PC-9 (cell line): ENCODE results near the gene ARHGEF28. TPM values are rescaled to one million over a fixed set of nuclear protein-coding genes. Genes with fewer than 3 reads are reported as not detected.

Source experiments
- BruUV-seq: library from RNA; stranded (reverse); fragments of 400-500 nt; replicated peaks from 2 replicates; lab custom pipeline; 2021; lab: Mats Ljungman, UMichigan
- CTCF ChIA-PET: fragments of 300-600 bp; sonication (Branson Sonifier 250); formaldehyde crosslinking; loops from one replicate; lab custom pipeline; 2022; ENCODE audit warnings: antibody characterized with exemption; lab: Charles Lee
- POLR2A ChIA-PET: fragments of 300-600 bp; sonication (Branson Sonifier 250); formaldehyde crosslinking; loops from one replicate; lab custom pipeline; 2022; ENCODE audit warnings: antibody characterized with exemption; ENCODE audit not compliant: unreplicated experiment; lab: Charles Lee
- DNase-seq, 2 experiments: peaks; one replicate each; pipeline versions ENCODE4 v3.0.0 to v3.0.0-alpha.2; 2015 to 2022; ENCODE audit warnings: mixed read lengths in 1 of 2
- H2AFZ ChIP-seq: fragments of 200-600 bp; sonication (generic); 2 replicates; pipeline ENCODE4 v1.8.1; 2017; ENCODE audit warnings: antibody characterized with exemption
- H3F3A ChIP-seq: fragments of 200-600 bp; sonication (generic); 2 replicates; pipeline ENCODE4 v1.8.1; 2017; ENCODE audit warnings: antibody characterized with exemption, mild to moderate bottlenecking, low read depth; ENCODE audit not compliant: insufficient read depth
- H3K27ac ChIP-seq: fragments of 200-600 bp; sonication (generic); 2 replicates; pipeline ENCODE4 v1.6.1; 2016; ENCODE audit warnings: mixed run types
- H3K27me3 ChIP-seq: fragments of 200-600 bp; sonication (generic); 2 replicates; pipeline ENCODE4 v1.6.1; 2016; ENCODE audit warnings: low read depth, mixed run types; ENCODE audit not compliant: insufficient read depth
- H3K36me3 ChIP-seq: fragments of 200-600 bp; sonication (generic); 2 replicates; pipeline ENCODE4 v1.6.1; 2016; ENCODE audit warnings: low read depth, mixed run types
- H3K4me1 ChIP-seq: fragments of 200-600 bp; sonication (generic); replicated peaks from 2 replicates; pipeline ENCODE4 v1.6.1; 2016; ENCODE audit warnings: mixed run types; ENCODE audit not compliant: insufficient read depth
- H3K4me2 ChIP-seq: fragments of 200-600 bp; sonication (generic); 2 replicates; pipeline ENCODE4 v1.6.1; 2017; ENCODE audit warnings: mixed run types
- H3K4me3 ChIP-seq: fragments of 200-600 bp; sonication (generic); 2 replicates; pipeline ENCODE4 v1.6.1; 2016; ENCODE audit warnings: mixed run types
- H3K79me2 ChIP-seq: fragments of 200-600 bp; sonication (generic); 2 replicates; pipeline ENCODE4 v1.6.1; 2017; ENCODE audit warnings: low read depth, mixed run types
- H3K9me2 ChIP-seq: fragments of 200-600 bp; sonication (generic); 2 replicates; pipeline ENCODE4 v1.8.1; 2017; ENCODE audit warnings: mild to moderate bottlenecking; ENCODE audit not compliant: insufficient read depth
- H3K9me3 ChIP-seq: fragments of 200-600 bp; sonication (generic); 2 replicates; pipeline ENCODE4 v1.8.1; 2016; ENCODE audit warnings: low read depth; ENCODE audit not compliant: insufficient read depth
- H4K20me1 ChIP-seq: fragments of 200-600 bp; sonication (generic); 2 replicates; pipeline ENCODE4 v1.8.1; 2017; ENCODE audit not compliant: insufficient read depth
- EZH2 ChIP-seq: fragments of 200-600 bp; sonication (generic); IDR thresholded peaks from 2 replicates; pipeline ENCODE4 v1.8.0; 2017; ENCODE audit warnings: antibody characterized with exemption, low read depth
- intact Hi-C: fragments of 100-400 bp; cut with micrococcal nuclease; formaldehyde crosslinking; loops from one replicate; pipeline ENCODE4 v1.10.0; 2022; ENCODE audit not compliant: unreplicated experiment
- total RNA-seq: library from RNA; stranded (reverse); gene quantifications from 2 replicates; pipeline ENCODE4 v1.2.3, GENCODE V29; 2021
- TF ChIP-seq, protein P1 (sequence below): fragments of 200-600 bp; sonication (generic); conservative IDR thresholded peaks from 2 replicates; pipeline ENCODE4 v1.6.1; 2017; ENCODE audit warnings: mixed run types, antibody characterized with exemption, mild to moderate bottlenecking, moderate library complexity

ARHGEF28 gene
- total RNA-seq, 1 experiment from 2014 or later: 77.5 TPM

DNA sequence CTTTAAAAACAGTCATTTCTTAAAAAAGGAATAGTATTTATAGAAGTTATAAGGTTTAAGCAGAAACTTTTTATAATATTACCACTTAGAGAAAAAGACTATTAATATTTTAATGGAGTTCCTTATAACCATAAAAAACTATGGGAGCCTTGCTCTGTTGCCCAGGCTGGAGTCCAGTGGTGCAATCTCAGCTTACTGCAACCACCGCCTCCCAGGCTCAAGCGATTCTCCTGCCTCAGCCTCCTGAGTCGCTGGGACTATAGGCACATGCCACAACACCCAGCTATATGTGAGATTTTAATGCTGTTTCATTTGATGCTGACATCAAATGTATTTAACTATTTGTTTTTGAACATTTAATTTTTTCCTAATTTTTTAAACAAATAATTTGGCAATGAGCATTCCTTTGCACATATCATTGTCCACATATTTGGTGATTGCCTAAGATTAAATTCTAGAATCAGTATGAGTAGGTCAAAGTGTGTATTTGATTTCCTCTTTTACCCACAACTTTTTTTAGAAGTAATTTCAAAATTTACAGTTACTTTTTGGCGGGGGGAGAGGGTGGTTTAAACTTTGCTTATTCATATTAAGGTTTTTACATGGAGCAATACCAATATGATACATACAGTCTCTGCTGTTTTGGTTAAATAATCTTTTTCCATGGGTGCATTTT is 235.5 kb downstream of the ARHGEF28 start:
- TF ChIP-seq, protein P1, sequence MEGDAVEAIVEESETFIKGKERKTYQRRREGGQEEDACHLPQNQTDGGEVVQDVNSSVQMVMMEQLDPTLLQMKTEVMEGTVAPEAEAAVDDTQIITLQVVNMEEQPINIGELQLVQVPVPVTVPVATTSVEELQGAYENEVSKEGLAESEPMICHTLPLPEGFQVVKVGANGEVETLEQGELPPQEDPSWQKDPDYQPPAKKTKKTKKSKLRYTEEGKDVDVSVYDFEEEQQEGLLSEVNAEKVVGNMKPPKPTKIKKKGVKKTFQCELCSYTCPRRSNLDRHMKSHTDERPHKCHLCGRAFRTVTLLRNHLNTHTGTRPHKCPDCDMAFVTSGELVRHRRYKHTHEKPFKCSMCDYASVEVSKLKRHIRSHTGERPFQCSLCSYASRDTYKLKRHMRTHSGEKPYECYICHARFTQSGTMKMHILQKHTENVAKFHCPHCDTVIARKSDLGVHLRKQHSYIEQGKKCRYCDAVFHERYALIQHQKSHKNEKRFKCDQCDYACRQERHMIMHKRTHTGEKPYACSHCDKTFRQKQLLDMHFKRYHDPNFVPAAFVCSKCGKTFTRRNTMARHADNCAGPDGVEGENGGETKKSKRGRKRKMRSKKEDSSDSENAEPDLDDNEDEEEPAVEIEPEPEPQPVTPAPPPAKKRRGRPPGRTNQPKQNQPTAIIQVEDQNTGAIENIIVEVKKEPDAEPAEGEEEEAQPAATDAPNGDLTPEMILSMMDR: no peak
- TF ChIP-seq EZH2: no peak
- BruUV-seq: no TSS peak
- no peak for DNase-seq
- H3K9me2 ChIP-seq: no peaks in the 10 kb centered on the region
- no peak overlapping the region for H3K27ac ChIP-seq
- H3K79me2 ChIP-seq: no peaks in the 10 kb centered on the region
- H4K20me1 ChIP-seq: no peaks in the 10 kb centered on the region; the same call in 1 of the 2 replicates
- no peaks in the 10 kb centered on the region for H3K27me3 ChIP-seq
- intact Hi-C loops: no loop called here
- no peak overlapping the region for H3K4me2 ChIP-seq
- H2AFZ ChIP-seq: no peak overlapping the region
- POLR2A ChIA-PET: no interaction called here
- no peaks in the 10 kb centered on the region for H3K9me3 ChIP-seq
- H3F3A ChIP-seq: peaks cover 13% of the 10 kb centered on the region
- no peaks in the 10 kb centered on the region; the same call in 1 of the 2 replicates for H3K4me1 ChIP-seq
- H3K4me3 ChIP-seq: no peak overlapping the region
- CTCF ChIA-PET: no interaction called here
- H3K36me3 ChIP-seq: peaks cover 33% of the 10 kb centered on the region

DNA sequence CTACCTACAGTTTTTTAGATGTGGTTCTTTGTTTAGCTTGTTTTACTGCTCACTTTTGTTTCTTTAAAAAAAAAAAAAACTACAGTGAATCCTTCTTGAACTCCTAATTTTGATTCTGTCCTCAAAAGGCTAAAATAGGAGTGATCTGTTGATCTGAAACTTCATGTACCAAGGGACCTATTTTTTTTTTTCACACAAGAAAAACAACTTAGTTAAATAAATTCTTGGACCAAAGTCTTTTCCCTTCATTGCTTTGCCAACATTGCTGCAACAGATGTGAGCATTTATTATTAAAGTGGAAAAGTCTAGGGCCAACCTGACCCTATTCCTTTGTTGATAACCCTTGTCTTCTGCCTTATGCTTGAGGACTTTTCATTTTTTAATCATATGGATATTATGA is 236.8 kb downstream of the ARHGEF28 start:
- Histone ChIP-seq H3K4me2 (no peak overlapping the region), H3K27me3 (no peaks in the 10 kb centered on the region), H3K4me1 (no peaks in the 10 kb centered on the region; the same call in 1 of the 2 replicates), H3K9me3 (no peaks in the 10 kb centered on the region), H3K9me2 (no peaks in the 10 kb centered on the region), H3K79me2 (no peaks in the 10 kb centered on the region), H3K27ac (no peak overlapping the region), H3K4me3 (no peak overlapping the region), H3F3A (peaks cover under 1% of the 10 kb centered on the region; the same call in 1 of the 2 replicates), H4K20me1 (no peaks in the 10 kb centered on the region; the same call in 1 of the 2 replicates), H3K36me3 (peaks cover 36% of the 10 kb centered on the region), H2AFZ (no peak overlapping the region)
- ChIA-PET POLR2A (interaction anchor here (0.6 kb wide), 1 partner anchor 384 kb away, joined by 9 read pairs; no protein-coding TSS in a partner anchor), CTCF (interaction anchor here (0.7 kb wide), 1 partner anchor 67 kb away, joined by 5 read pairs; no protein-coding TSS in a partner anchor)
- intact Hi-C loops: no loop called here
- DNase-seq: no peak
- TF ChIP-seq, protein P1: no peak
- TF ChIP-seq EZH2: no peak
- BruUV-seq: no TSS peak

DNA sequence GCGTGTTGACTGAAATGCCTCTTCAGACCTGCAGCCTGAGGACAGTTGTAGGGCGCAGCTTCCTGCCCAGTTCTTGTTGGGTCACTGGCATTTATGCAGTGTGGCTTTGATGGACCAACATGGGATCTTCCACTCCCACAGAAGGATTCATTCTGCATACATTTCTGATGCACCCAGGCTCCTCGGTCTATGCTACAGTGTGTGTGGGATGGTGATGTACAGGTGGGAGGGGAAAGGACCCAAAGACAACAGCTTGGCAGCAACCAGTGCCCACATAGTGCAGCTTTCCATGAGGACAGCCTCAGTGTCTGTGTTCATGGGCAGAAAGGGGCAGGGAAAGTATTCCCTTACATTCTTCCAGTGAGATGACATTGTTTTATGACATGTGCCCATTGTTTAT is 237.9 kb downstream of the ARHGEF28 start:
- no peak for DNase-seq
- H3K36me3 ChIP-seq: peaks cover 32% of the 10 kb centered on the region
- CTCF ChIA-PET: no interaction called here
- H3K9me3 ChIP-seq: no peaks in the 10 kb centered on the region
- H3K9me2 ChIP-seq: no peaks in the 10 kb centered on the region
- POLR2A ChIA-PET: no interaction called here
- intact Hi-C loops: no loop called here
- no peaks in the 10 kb centered on the region; the same call in 1 of the 2 replicates for H3K4me1 ChIP-seq
- no peaks in the 10 kb centered on the region for H3K79me2 ChIP-seq
- H3K27ac ChIP-seq: no peak overlapping the region
- H2AFZ ChIP-seq: no peak overlapping the region
- BruUV-seq: no TSS peak
- no peak for TF ChIP-seq EZH2
- TF ChIP-seq, protein P1: no peak
- H3K4me2 ChIP-seq: no peak overlapping the region
- H3K4me3 ChIP-seq: no peak overlapping the region
- no peaks in the 10 kb centered on the region for H4K20me1 ChIP-seq
- no peaks in the 10 kb centered on the region for H3K27me3 ChIP-seq
- peaks cover 3% of the 10 kb centered on the region; the same call in 1 of the 2 replicates for H3F3A ChIP-seq
